ENCODE data around the gene DNAJC30.

GRCh38 chr7:73647725-73648592, 35.3 kb downstream of the DNAJC30 start:
- TF ChIP-seq CTCF (IDR thresholded peaks at IDR 0.05): peak in 1 of 6 experiments; percentile 19
- TF ChIP-seq POLR2A (IDR thresholded peaks at IDR 0.05): no peak

All from adrenal gland (tissue), 5 donors.